ENCODE results near the gene NCAN.

DNA sequence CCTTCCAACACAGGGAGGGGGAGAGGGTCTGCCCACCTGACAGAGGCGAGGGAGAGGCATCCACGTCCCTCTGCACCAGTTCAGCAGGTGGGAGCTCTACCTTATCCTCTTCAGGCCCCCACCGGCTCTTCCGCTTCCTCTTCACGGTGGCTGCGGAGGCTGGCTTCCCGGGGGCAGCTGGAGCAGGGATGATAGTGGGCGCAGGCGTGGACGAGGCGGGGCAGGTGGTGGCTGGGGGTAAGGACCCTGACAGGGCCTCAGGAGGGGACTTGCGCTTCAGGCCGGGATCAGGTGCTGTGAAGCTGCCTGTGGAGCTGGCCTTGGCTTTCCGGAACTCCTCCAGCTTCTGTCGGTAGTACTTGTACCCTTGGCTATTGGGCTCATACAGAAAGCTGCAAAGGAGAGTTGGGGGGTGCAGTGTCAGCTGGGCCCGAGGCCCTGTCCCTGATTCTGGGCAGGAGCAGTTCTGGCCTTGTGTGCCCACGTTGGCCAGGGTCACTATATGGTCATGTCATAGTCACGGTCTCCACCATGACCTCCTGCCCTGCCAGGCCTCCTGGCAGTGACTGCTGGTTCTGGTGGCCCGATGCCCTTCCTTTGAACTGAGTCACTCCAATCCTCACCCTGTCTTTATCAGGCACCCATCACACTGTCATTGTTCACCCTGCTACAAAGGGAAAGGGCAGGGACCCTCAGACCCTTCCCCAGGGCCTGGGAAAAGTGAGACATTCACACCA, 85.4 kb downstream of the NCAN start:
- TF ChIP-seq, protein P1, sequence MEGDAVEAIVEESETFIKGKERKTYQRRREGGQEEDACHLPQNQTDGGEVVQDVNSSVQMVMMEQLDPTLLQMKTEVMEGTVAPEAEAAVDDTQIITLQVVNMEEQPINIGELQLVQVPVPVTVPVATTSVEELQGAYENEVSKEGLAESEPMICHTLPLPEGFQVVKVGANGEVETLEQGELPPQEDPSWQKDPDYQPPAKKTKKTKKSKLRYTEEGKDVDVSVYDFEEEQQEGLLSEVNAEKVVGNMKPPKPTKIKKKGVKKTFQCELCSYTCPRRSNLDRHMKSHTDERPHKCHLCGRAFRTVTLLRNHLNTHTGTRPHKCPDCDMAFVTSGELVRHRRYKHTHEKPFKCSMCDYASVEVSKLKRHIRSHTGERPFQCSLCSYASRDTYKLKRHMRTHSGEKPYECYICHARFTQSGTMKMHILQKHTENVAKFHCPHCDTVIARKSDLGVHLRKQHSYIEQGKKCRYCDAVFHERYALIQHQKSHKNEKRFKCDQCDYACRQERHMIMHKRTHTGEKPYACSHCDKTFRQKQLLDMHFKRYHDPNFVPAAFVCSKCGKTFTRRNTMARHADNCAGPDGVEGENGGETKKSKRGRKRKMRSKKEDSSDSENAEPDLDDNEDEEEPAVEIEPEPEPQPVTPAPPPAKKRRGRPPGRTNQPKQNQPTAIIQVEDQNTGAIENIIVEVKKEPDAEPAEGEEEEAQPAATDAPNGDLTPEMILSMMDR (optimal IDR thresholded peaks at IDR 0.05 in 1 of 3, IDR thresholded peaks at IDR 0.05 in 1 of 3, conservative IDR thresholded peaks at IDR 0.05 in 1 of 3; ENCODE audit: extremely low read depth in 1 of 3, insufficient read depth in 2 of 3, low read length in 3 of 3), result no peak
- no peak for TF ChIP-seq EZH2 (IDR thresholded peaks at IDR 0.05; ENCODE audit: low read length)

Data from keratinocyte (primary cell).